ENCODE measurements around the gene ZNF587. TPM values are rescaled to one million over a fixed set of nuclear protein-coding genes. Genes with fewer than 3 reads are reported as not detected.

ZNF587 gene
- total RNA-seq, 1 donor from 2014 or later = 30.8 TPM

DNA sequence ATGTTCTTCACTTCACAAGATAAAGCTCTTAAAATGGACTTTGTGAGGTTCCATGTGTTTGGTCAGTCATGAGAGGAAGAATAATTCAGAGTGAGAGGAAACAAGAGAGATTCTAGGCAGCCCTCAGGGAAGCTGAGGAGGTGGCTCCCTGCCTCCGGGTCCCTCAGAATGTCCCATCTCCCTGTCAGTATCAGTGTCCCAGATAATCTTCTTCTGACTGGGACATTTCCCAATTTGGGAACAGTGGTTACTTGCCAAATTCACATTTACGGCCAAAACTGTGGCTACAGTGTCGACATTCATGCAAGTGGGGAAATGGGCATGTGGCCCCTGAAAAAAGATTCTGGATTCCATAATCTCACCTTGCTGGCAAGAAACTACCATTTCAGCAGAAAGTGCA, 57.7 kb downstream of the ZNF587 start:
- TF ChIP-seq CTCF (IDR thresholded peaks at IDR 0.05) = no peak
- peaks cover 4% of the 10 kb centered on the region for H3K4me1 Mint-ChIP-seq (ENCODE audit: low read depth)
- H3K9me3 Mint-ChIP-seq (ENCODE audit: low read depth) = peaks cover 28% of the 10 kb centered on the region
- H3K27me3 Mint-ChIP-seq (ENCODE audit: low read depth) = no peaks in the 10 kb centered on the region
- no peak for DNase-seq (ENCODE audit: low spot score)
- peaks cover 52% of the 10 kb centered on the region for H3K36me3 Mint-ChIP-seq (ENCODE audit: low read depth)
- no peak overlapping the region for H3K4me3 Mint-ChIP-seq (ENCODE audit: unreplicated experiment)
- no peak overlapping the region for H3K27ac Mint-ChIP-seq (ENCODE audit: unreplicated experiment)

DNA sequence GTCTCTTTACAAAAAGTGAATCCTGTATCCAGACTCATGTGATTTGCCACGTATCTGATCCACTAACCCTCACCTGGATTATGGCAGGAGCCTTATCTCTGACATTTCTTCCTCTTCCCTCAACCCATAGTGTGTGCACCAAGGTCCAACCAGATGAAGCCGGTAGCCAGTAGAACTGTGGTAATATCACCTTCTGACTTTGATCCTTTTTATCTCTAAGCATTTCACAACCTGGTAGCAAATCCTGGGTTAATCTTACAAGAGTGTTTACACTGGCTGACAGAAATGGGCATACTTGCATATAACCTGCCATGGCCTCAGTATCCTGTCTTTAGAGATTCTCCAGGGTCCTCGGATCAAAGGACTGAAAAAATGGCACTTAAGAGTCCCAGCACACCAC, 64.9 kb downstream of the ZNF587 start:
- DNase-seq (ENCODE audit: low spot score) = no peak
- Mint-ChIP-seq H3K27me3 (ENCODE audit: low read depth) (no peaks in the 10 kb centered on the region), H3K27ac (ENCODE audit: unreplicated experiment) (no peak overlapping the region), H3K36me3 (ENCODE audit: low read depth) (peaks cover 44% of the 10 kb centered on the region), H3K4me1 (ENCODE audit: low read depth) (peaks cover 28% of the 10 kb centered on the region), H3K9me3 (ENCODE audit: low read depth) (peaks cover 27% of the 10 kb centered on the region), H3K4me3 (ENCODE audit: unreplicated experiment) (peak overlapping the region; percentile 95)
- TF ChIP-seq CTCF (IDR thresholded peaks at IDR 0.05) = no peak

Other genes with a start within 250 kb of the ZNF587 start
- gene ZNF530, start 250.0 kb upstream of the ZNF587 start, total RNA-seq = 1.4 to 3.4 TPM (median 2.2 TPM) in 3 replicates
- gene ZNF134, start 235.6 kb upstream of the ZNF587 start, total RNA-seq = 16.9 to 19.8 TPM (median 19.3 TPM) in 3 replicates
- 11.0 to 13.1 TPM (median 12.6 TPM) in 3 replicates for gene ZNF211, start 216.7 kb upstream of the ZNF587 start, total RNA-seq
- not detected in 3 replicates for gene ZSCAN4, start 180.9 kb upstream of the ZNF587 start, total RNA-seq
- 4.0 to 5.8 TPM (median 5.5 TPM) in 3 replicates for gene ZNF551, start 167.9 kb upstream of the ZNF587 start, total RNA-seq
- gene ZNF154, start 140.7 kb upstream of the ZNF587 start, total RNA-seq = 15.7 to 16.3 TPM (median 15.7 TPM) in 3 replicates
- gene ZNF671, start 122.2 kb upstream of the ZNF587 start, total RNA-seq = 6.3 to 7.2 TPM (median 7.0 TPM) in 3 replicates
- 13.2 to 18.9 TPM (median 14.7 TPM) in 3 replicates for gene ZNF776, start 103.0 kb upstream of the ZNF587 start, total RNA-seq
- gene ZNF586, start 80.2 kb upstream of the ZNF587 start, total RNA-seq = 9.8 to 14.7 TPM (median 10.7 TPM) in 3 replicates
- gene ZNF552, start 34.9 kb upstream of the ZNF587 start, total RNA-seq = 3.6 to 5.5 TPM (median 3.7 TPM) in 3 replicates
- 6.9 to 14.5 TPM (median 8.0 TPM) in 3 replicates for gene ZNF587B, start 19.6 kb upstream of the ZNF587 start, total RNA-seq
- 7.9 to 16.6 TPM (median 8.5 TPM) in 3 replicates for gene ZNF814, start 39.2 kb downstream of the ZNF587 start, total RNA-seq
- gene ZNF417, start 66.7 kb downstream of the ZNF587 start, total RNA-seq = 12.9 to 24.5 TPM (median 15.0 TPM) in 3 replicates
- gene ZNF418, start 85.5 kb downstream of the ZNF587 start, total RNA-seq = 6.4 to 9.8 TPM (median 6.7 TPM) in 3 replicates
- gene ZNF256, start 97.8 kb downstream of the ZNF587 start, total RNA-seq = 4.6 to 7.7 TPM (median 5.1 TPM) in 3 replicates
- gene C19orf18, start 124.7 kb downstream of the ZNF587 start, total RNA-seq = 1.4 to 2.1 TPM (median 1.7 TPM) in 3 replicates
- gene ZNF606, start 153.0 kb downstream of the ZNF587 start, total RNA-seq = 10.8 to 15.9 TPM (median 11.4 TPM) in 3 replicates
- gene ZSCAN1, start 184.2 kb downstream of the ZNF587 start, total RNA-seq = 0.37 to 1.3 TPM in 2 of 3 replicates, not detected in the other
- 4.6 to 6.7 TPM (median 4.9 TPM) in 3 replicates for gene ZNF135, start 209.4 kb downstream of the ZNF587 start, total RNA-seq
- 35.7 to 39.4 TPM (median 37.5 TPM) in 3 replicates for gene ZSCAN18, start 248.4 kb downstream of the ZNF587 start, total RNA-seq